ENCODE results near the gene DECR2. TPM values are rescaled to one million over a fixed set of nuclear protein-coding genes. Genes with fewer than 3 reads are reported as not detected.

Gene DECR2
- polyA plus RNA-seq, 3 donors, result 11.9 to 22.8 (median 20.2) TPM

- WGBS, 3 donors, result 25 to 45% (median 34%) methylated on average over 16 to 24 of the region's 24 CpGs
- H3K27ac ChIP-seq (ENCODE audit: low read depth, low read length), result no peak overlapping the region
Observed at GRCh38 chr16:363766-364490, 37.8 kb upstream of the DECR2 start.

GRCh38 chr16:364595-365491 is 36.8 kb upstream of the DECR2 start:
- H3K27ac ChIP-seq (ENCODE audit: low read depth, low read length), result no peak overlapping the region
- WGBS, 3 donors, result 60 to 63% (median 61%) methylated on average over 19 of the region's 19 CpGs

GRCh38 chr16:366476-366875 is 35.2 kb upstream of the DECR2 start:
- H3K27ac ChIP-seq (ENCODE audit: low read depth, low read length), result no peak overlapping the region
- 93 to 94% (median 94%) methylated on average over 9 to 10 of the region's 10 CpGs for WGBS, 3 donors

GRCh38 chr16:367333-367903 is 34.3 kb upstream of the DECR2 start:
- WGBS, 3 donors, result 93 to 97% (median 94%) methylated on average over 18 of the region's 18 CpGs
- H3K27ac ChIP-seq (ENCODE audit: low read depth, low read length), result no peak overlapping the region

- no peak overlapping the region for H3K27ac ChIP-seq (ENCODE audit: low read depth, low read length)
- WGBS, 3 donors, result 93 to 95% (median 94%) methylated on average over 27 to 29 of the region's 29 CpGs
Observed at GRCh38 chr16:368388-369158, 33.1 kb upstream of the DECR2 start.

GRCh38 chr16:369275-369865 is 32.3 kb upstream of the DECR2 start:
- H3K27ac ChIP-seq (ENCODE audit: low read depth, low read length), result no peak overlapping the region
- WGBS, 3 donors, result 78 to 85% (median 83%) methylated on average over 20 of the region's 20 CpGs

- H3K27ac ChIP-seq (ENCODE audit: low read depth, low read length), result no peak overlapping the region
- 28 to 29% (median 29%) methylated on average over 28 to 44 of the region's 44 CpGs for WGBS, 3 donors
Observed at GRCh38 chr16:369866-370436, 31.7 kb upstream of the DECR2 start.

- no peak within 1 kb of the TSS for H3K27ac ChIP-seq (ENCODE audit: low read depth, low read length)
- 0 to 1% (median 0%) methylated on average over 29 to 30 of the region's 30 CpGs for WGBS, 3 donors
Observed at GRCh38 chr16:370443-370842, 31.2 kb upstream of the DECR2 start, which contains the start of gene MRPL28. TSS of gene MRPL28 (minus strand) at chr16:370538. CDS start at chr16:370218, 320 bp downstream.

- WGBS, 3 donors, result 39 to 71% (median 49%) methylated on average over 10 of the region's 10 CpGs
- H3K27ac ChIP-seq (ENCODE audit: low read depth, low read length), result no peak overlapping the region
Observed at GRCh38 chr16:370979-371514, 30.6 kb upstream of the DECR2 start.

- no peak overlapping the region for H3K27ac ChIP-seq (ENCODE audit: low read depth, low read length)
- 76 to 91% (median 88%) methylated on average over 29 to 31 of the region's 31 CpGs for WGBS, 3 donors
Observed at GRCh38 chr16:371515-372301, 30.0 kb upstream of the DECR2 start.

- H3K27ac ChIP-seq (ENCODE audit: low read depth, low read length), result no peak overlapping the region
- 73 to 95% (median 95%) methylated on average over 19 of the region's 19 CpGs for WGBS, 3 donors
Observed at GRCh38 chr16:372302-372983, 29.2 kb upstream of the DECR2 start.

GRCh38 chr16:373020-373598 is 28.6 kb upstream of the DECR2 start:
- no peak overlapping the region for H3K27ac ChIP-seq (ENCODE audit: low read depth, low read length)
- 78 to 94% (median 91%) methylated on average over 5 of the region's 5 CpGs for WGBS, 3 donors

- 89 to 94% (median 94%) methylated on average over 43 to 44 of the region's 44 CpGs for WGBS, 3 donors
- no peak overlapping the region for H3K27ac ChIP-seq (ENCODE audit: low read depth, low read length)
Observed at GRCh38 chr16:373848-374615, 27.7 kb upstream of the DECR2 start.

GRCh38 chr16:374616-374926 is 27.1 kb upstream of the DECR2 start:
- H3K27ac ChIP-seq (ENCODE audit: low read depth, low read length), result no peak overlapping the region
- WGBS, 3 donors, result 88 to 92% (median 92%) methylated on average over 9 of the region's 9 CpGs

GRCh38 chr16:375212-375611 is 26.5 kb upstream of the DECR2 start:
- 94 to 97% (median 95%) methylated on average over 22 to 23 of the region's 23 CpGs for WGBS, 3 donors
- H3K27ac ChIP-seq (ENCODE audit: low read depth, low read length), result no peak overlapping the region

Measured in adipose tissue (tissue), 3 donors.